ENCODE data around the gene PGP.
A peak's percentile ranks its signal among the peaks of the same experiment; 100 is the strongest.
"Not testable (repeated sequence)": the region's sequence is repeated elsewhere in the genome, so short reads cannot be mapped to it uniquely, and the experiment has no call there.

The PGP gene

GRCh38 chr16:2216330-2216729, 1.7 kb upstream of the PGP start:
- DNase-seq (ENCODE audit: low spot score), result no peak

GRCh38 chr16:2213817-2214718, 572 bp downstream of the PGP start:
- no peak for DNase-seq (ENCODE audit: low spot score)

- DNase-seq (ENCODE audit: low spot score), result peak; percentile 21
These were observed 2.0 kb downstream of the PGP start for GRCh38 chr16:2212362-2213324.

GRCh38 chr16:2211923-2212347, 2.7 kb downstream of the PGP start:
- DNase-seq (ENCODE audit: low spot score), result no peak

GRCh38 chr16:2210386-2211365, 4.0 kb downstream of the PGP start, which contains the start of gene BRICD5:
Gene BRICD5 (minus strand): TSS chr16:2210863. CDS start chr16:2210833, 30 bp downstream.
- no peak for DNase-seq (ENCODE audit: low spot score)

- no peak for DNase-seq (ENCODE audit: low spot score)
These were observed 4.7 kb downstream of the PGP start for GRCh38 chr16:2210009-2210332.

- no peak for DNase-seq (ENCODE audit: low spot score)
These were observed 5.2 kb downstream of the PGP start for GRCh38 chr16:2209258-2210008.

- no peak for DNase-seq (ENCODE audit: low spot score)
These were observed 5.9 kb downstream of the PGP start for GRCh38 chr16:2208772-2209171.

- DNase-seq (ENCODE audit: low spot score), result no peak
These were observed 6.3 kb downstream of the PGP start for GRCh38 chr16:2208308-2208707.

GRCh38 chr16:2207872-2208271, 6.8 kb downstream of the PGP start:
- DNase-seq (ENCODE audit: low spot score), result no peak

- no peak for DNase-seq (ENCODE audit: low spot score)
These were observed 7.7 kb downstream of the PGP start for GRCh38 chr16:2206780-2207433.

GRCh38 chr16:2206420-2206779, 8.2 kb downstream of the PGP start:
- no peak for DNase-seq (ENCODE audit: low spot score)

GRCh38 chr16:2205967-2206313, 8.7 kb downstream of the PGP start:
- no peak for DNase-seq (ENCODE audit: low spot score)

GRCh38 chr16:2205104-2205966, 9.3 kb downstream of the PGP start, which contains the start of gene MLST8:
Gene MLST8 (plus strand): TSS chr16:2205454. CDS start chr16:2206086, 632 bp downstream.
- peak; percentile 88 for DNase-seq (ENCODE audit: low spot score)

GRCh38 chr16:2204416-2205103, 10.1 kb downstream of the PGP start:
- DNase-seq (ENCODE audit: low spot score), result no peak

- DNase-seq (ENCODE audit: low spot score), result not testable (repeated sequence)
These were observed 11.4 kb downstream of the PGP start for GRCh38 chr16:2203119-2203688.

- DNase-seq (ENCODE audit: low spot score), result no peak
These were observed 14.3 kb downstream of the PGP start for GRCh38 chr16:2200313-2200712.

GRCh38 chr16:2199621-2200139, 15.0 kb downstream of the PGP start:
- no peak for DNase-seq (ENCODE audit: low spot score)
